GM13977 (cell line): Measurements from ENCODE around the gene FKBP2.

Experiments used
- DNase-seq: peaks from one replicate; pipeline ENCODE4 v3.0.0; 2012; ENCODE audit warnings: low spot score
- in situ Hi-C: fragments of 300-500 bp; cut with MboI; formaldehyde crosslinking; loops from one replicate; pipeline ENCODE4 v1.12.0; 2022; ENCODE audit warnings: low sequenced_read_pairs, low pct_unique_long_range_greater_than_20kb, mixed read lengths, inconsistent platforms; ENCODE audit not compliant: unreplicated experiment
- TF ChIP-seq, protein P1 (sequence below): IDR thresholded peaks from 2 replicates; pipeline ENCODE4 v1.5.1; 2012; ENCODE audit warnings: mild to moderate bottlenecking, control low read depth; ENCODE audit not compliant: insufficient read depth; ENCODE audit errors: extremely low read depth, missing control alignments

Gene FKBP2

DNA sequence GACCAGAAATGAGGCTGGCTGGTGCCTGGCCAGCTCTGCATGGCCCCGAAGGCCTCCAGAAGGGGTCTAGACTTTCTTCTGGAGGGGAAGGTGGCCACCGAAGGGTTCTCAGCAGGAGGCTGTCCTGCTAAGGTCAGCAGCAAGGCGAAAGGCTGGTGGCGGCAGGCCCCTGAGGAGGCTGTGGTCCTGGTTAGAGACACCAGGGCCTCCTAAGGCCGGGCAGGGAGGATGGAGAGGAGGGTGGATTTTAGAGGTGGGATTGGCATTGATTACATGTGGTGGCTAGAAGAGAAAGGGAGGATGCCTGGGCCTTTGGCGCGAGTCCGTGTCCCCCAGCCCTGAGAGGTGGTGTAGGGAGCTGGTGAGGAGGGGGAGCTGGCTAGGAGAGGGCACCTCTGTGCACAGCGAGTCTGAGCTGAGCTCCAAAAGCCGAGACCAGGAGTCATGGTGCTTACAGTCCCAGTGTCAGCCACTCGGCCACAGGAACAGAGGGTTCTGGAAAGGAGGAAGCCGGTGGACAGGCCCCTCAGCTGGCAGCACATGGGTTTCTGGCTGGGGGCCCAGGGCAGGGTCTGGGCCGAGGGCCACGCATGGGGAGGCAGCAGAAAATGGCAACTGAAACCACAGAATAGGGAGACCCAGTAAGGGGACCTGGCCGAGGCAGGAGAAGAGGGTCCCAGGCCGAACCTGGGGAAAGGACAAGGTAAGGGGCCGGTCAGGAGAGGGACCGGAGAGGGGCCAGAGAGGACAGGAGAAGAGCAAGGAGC lies 31.9 kb upstream of the FKBP2 start:
- no peak for DNase-seq
- in situ Hi-C loops: no loop called here
- TF ChIP-seq, protein P1, sequence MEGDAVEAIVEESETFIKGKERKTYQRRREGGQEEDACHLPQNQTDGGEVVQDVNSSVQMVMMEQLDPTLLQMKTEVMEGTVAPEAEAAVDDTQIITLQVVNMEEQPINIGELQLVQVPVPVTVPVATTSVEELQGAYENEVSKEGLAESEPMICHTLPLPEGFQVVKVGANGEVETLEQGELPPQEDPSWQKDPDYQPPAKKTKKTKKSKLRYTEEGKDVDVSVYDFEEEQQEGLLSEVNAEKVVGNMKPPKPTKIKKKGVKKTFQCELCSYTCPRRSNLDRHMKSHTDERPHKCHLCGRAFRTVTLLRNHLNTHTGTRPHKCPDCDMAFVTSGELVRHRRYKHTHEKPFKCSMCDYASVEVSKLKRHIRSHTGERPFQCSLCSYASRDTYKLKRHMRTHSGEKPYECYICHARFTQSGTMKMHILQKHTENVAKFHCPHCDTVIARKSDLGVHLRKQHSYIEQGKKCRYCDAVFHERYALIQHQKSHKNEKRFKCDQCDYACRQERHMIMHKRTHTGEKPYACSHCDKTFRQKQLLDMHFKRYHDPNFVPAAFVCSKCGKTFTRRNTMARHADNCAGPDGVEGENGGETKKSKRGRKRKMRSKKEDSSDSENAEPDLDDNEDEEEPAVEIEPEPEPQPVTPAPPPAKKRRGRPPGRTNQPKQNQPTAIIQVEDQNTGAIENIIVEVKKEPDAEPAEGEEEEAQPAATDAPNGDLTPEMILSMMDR: no peak

DNA sequence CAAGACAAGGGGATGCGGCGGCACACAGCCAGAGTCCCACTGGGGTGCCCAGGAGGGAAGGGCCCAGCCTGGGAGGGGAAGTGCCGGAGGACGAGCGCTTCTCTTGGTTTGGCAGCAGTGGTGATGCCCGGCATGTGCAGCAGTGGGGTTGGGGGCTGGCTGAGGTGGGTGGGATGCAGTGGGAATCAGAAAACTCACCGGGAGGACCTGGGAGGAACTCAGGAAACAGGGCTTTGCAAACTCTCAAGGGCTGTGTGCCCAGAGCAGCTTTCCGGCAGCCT lies 31.4 kb upstream of the FKBP2 start:
- in situ Hi-C loops: no loop called here
- TF ChIP-seq, protein P1: no peak
- DNase-seq: no peak

DNA sequence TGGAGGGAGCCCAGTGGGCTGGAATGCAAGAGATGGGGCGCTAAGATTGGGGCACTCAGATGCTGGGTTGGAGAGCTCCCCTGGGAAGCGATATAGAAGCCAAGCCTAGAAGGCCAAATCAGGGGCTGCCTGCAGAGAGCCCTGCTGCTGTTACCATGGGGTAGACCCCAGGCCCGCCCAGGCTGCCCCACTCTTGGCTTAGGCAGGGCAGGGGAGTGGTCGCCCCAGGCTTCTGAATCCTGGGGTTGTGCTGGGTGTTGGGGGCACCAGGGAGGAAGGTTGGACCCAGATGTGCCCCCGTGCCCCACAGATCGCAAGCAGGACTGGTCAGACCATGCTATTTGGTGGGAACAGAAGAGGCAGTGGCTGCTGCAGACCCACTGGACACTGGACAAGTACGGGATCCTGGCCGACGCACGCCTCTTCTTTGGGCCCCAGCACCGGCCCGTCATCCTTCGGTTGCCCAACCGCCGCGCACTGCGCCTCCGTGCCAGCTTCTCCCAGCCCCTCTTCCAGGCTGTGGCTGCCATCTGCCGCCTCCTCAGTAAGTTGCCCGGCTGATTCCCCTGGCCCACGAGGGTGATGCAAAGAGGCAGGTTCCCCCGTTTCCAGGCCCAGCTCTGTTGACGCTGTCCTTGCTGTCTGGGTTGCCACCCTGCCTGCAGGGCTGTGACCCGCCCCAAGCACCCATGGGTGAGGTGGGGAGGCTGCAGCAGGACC lies 30.4 kb upstream of the FKBP2 start:
- DNase-seq: no peak
- in situ Hi-C loops: no loop called here
- TF ChIP-seq, protein P1: no peak

DNA sequence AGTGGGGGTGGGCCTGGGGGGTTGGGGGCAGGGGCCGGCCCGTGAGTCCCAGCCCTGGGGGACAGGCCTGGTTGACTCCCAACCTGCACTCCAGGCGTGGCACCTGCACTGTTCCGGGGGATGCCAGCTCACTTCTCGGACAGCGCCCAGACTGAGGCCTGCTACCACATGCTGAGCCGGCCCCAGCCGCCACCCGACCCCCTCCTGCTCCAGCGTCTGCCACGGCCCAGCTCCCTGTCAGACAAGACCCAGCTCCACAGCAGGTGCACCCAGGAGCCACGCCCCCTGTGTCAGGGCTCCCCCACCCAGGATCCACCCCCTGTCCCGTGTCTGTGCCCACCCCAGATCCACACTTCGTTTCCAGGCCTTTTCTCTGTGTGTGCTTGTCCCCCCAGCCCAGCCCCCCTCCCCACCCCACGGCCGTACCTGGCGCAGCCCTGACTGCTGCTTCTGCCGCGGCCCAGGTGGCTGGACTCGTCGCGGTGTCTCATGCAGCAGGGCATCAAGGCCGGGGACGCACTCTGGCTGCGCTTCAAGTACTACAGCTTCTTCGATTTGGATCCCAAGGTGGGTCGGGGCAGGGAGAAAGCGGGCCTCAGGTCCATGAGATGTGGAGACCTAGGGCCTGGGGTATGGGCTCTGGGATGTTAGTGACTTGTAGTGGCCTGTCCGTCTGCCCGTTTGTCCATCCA lies 29.6 kb upstream of the FKBP2 start:
- TF ChIP-seq, protein P1: no peak

DNA sequence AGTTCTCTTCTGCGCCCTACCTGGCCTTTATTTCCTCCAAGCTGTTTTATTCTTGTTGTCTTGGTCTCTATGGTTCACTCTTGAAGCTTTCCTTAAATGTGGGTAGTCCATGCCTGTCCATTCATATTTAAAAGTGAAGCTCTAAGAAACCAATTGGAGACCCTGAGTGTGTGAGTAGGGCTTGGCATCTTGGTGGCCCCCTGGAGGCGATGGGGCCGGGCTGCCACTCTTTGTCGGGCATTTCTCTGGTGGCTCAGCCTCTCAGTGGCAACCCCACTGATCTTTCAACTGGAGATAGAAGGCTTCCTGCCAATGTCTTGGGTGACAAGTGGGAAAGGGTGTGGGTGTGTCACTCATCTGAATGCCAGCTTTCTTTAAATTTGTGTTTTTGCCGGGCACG lies 24.0 kb upstream of the FKBP2 start:
- TF ChIP-seq, protein P1: no peak
- in situ Hi-C loops: no loop called here
- no peak for DNase-seq

More for the DNA sequence above, 29.6 kb upstream of the FKBP2 start:
- in situ Hi-C loops: no loop called here
- DNase-seq: no peak

DNA sequence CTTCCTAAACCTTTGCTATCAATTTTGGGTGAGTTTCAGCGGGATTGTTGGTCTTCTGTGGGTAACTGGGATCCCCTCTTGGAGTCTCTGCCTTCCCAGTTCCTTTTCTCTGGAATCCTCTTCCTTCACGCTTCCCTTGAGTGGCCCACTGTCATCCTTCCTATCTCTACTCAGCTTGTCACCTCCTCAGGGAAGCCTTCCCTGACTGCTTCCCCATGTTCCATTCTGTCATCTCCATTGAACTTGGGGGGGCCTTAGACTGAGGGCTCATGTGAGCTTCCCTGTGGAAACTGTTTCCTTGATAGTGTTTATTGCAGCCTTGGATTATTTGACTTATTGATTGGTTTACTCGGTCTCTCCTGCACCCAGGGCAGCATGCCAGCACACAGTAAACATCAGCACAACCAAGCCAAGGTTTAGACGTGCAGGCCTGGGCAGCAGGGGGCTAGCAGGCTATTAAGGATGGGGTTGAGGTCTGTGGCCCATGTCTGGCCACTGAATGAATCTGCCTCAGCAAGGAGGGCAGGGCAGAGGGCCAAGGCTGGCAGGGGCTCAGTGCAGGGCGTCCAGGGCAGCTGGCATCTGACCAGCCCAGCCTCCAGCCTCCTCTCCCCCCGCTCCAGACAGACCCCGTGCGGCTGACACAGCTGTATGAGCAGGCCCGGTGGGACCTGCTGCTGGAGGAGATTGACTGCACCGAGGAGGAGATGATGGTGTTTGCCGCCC lies 22.1 kb upstream of the FKBP2 start:
- TF ChIP-seq, protein P1: no peak

More for the DNA sequence above, 22.1 kb upstream of the FKBP2 start:
- in situ Hi-C loops: no loop called here
- DNase-seq: no peak
